GM19397 (cell line): Measurements from ENCODE around the gene LHFPL6.

Source experiments
- ATAC-seq: cut with Tn5 transposase; IDR thresholded peaks from one replicate; pipeline ENCODE4 v1.9.1; 2021; ENCODE audit warnings: mild to moderate bottlenecking, moderate library complexity; ENCODE audit not compliant: unreplicated experiment

The LHFPL6 gene

DNA sequence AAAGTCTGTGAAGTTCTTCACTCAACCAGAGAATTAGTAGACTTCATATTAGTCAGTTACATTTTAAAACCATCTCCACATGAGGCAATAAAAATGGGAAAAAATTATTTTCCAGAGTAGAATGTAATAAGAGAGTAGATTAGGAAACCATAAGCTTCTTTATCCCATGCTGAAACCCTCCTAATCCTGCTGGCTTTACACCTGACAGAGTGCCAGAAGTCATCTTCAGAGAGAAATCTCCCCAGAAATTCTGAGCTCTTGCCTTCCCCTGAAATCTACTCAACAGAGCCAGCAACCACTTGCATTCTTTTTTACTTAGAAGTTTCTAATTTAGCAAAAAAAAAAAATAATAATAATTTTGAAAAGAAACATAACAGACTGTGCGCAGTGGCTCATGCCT lies 284.8 kb downstream of the LHFPL6 start:
- ATAC-seq, result no peak

DNA sequence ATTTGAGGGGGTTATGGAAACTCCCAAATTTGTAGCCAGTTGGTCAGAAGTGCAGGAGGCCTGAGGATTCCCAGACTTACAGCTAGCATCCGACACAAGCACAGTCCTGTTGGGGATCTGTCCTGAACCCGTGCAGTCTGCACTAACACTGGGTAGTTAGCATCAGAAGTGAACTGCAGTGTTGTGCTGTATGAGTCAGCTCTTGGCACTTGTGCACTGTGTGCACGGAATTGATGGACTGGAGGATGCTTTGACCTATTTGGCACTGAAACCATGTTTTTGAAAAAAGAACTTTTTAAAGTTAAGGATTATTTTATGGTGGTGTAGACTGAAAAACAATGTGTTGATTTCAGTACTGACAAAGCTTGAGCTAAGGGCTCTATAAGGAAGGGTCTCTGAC lies 285.7 kb downstream of the LHFPL6 start:
- no peak for ATAC-seq

GRCh38 chr13:39315796-39316195 lies 287.2 kb downstream of the LHFPL6 start:
- no peak for ATAC-seq

- ATAC-seq, result no peak
Measured at GRCh38 chr13:39313721-39314120, 289.3 kb downstream of the LHFPL6 start.

DNA sequence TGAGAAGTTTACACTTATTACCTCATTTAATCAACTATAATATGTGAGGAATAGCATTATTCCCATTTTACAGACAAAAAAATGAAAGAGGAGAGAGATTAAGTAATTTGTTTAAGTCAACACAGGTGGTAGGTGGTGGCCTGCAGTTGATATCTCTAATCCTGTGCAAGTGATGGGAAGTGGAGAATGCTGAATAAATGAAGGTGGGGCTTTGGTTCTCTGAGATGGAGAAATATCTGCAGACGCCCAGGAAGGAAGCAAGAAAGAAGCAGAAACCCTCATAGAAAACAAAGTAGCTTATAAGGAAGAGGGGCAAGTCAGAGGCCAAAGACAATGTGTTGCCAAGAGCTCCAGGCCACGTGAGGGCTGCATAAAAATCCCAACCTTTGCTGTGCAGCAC lies 290.4 kb downstream of the LHFPL6 start:
- ATAC-seq, result no peak

- no peak for ATAC-seq
Measured at GRCh38 chr13:39311619-39312018, 291.4 kb downstream of the LHFPL6 start.

- ATAC-seq, result no peak
Measured at GRCh38 chr13:39310961-39311360, 292.0 kb downstream of the LHFPL6 start.

GRCh38 chr13:39306639-39307589 lies 296.1 kb downstream of the LHFPL6 start:
- peak; percentile 94 for ATAC-seq

DNA sequence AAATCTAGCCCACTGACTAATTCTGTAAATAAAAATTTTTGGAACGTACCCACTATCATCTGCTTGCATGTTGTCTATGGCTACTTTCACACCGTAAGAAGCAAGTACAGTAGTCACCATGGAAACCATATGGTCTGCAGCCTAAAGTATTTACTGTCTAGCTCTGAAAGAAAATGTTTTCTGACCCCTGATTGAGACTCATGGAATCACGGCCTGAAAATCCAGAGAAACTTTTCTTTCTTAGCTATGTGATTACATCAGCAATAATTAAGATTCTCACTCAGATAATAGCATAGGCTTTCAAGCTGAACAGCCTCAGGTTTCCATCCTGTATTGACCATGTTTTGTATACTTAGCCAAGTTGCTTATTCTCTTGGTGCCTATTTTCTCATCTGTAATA lies 300.2 kb downstream of the LHFPL6 start:
- no peak for ATAC-seq

DNA sequence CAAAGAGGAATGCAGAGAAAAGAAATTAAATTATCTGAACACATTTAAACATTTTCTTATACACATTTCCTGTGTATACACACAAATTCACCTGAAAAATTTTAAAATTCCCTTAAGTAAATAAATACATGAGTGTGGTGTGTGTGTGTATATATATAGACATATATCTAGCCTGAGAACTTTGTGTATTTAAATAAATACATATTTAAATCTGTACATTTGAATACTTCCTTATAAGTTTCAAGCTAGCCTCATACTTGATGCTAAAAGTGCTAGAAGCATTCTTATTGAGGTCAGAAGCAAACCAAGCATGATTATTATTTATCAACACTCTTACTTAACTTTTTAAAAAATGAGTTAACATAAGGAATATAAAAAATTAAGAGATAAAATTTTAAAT lies 304.0 kb downstream of the LHFPL6 start:
- no peak for ATAC-seq

DNA sequence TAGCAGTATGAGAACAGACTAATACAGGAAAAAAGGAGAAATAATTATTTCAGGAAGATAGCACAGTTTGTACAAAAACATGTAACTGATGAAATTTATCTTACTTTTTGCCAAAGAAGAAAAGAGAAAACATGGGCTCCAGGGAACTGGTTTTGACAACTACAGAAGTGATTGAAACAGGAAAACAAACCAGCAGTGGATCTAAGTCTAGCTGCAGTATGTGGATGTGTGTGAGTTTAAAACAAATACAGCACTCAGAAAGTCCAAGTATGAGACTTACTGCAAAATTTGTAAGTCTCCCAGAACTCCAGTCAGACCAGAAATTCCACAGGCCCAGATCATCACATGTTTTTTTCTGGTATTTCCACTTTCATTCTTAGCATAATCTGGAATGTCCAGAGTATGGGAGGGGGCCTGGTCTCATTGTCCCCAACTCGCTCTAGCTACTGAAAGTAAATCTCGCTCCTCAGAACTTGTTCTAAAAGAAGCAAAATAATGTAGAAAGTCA lies 305.3 kb downstream of the LHFPL6 start:
- no peak for ATAC-seq

DNA sequence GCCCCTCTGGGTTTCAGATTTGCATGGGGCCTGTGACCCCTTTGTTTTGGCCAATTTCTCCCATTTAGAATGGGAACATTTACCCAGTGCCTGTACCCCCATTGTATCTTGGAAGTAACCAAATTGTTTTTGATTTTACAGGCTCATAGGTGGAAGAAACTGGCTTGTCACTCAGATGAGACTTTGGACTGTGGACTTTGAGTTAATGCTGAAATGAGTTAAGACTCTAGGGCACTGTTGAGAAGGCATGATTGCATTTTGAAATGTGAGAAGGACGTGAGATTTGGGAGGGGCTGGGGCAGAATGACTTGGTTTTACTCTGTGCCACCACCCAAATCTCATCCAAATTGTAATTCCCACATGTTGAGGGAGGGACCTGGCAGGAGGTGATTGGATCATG lies 306.0 kb downstream of the LHFPL6 start:
- ATAC-seq, result no peak

GRCh38 chr13:39296193-39296592 lies 306.8 kb downstream of the LHFPL6 start:
- no peak for ATAC-seq
